ENCODE measurements around the gene PGA3. TPM values are rescaled to one million over a fixed set of nuclear protein-coding genes. Genes with fewer than 3 reads are reported as not detected.
"Not testable (repeated sequence)": the region's sequence is repeated elsewhere in the genome, so short reads cannot be mapped to it uniquely, and the experiment has no call there.

PGA3 gene
- total RNA-seq, 1 donor from 2014 or later: 1.3 TPM

DNA sequence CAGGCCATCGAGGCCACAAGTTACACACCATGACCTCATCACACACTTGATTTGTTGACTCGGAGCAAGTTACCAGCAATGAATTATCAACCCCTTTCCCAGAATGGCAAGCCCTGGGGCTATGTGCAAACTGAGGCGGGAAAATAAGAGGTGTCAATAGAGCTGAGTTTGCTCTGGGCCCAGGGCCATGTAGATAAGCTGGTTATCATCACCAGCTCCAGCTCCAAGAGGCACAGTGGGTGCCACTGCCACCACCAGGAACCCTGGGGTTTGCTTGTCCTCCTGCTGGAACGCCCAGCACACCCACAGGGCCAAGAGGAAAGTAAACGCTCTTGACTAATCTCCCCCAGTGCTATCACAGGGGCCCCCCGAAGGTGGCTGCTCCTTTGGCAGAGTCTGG is 29.0 kb upstream of the PGA3 start:
- TF ChIP-seq, protein P1, sequence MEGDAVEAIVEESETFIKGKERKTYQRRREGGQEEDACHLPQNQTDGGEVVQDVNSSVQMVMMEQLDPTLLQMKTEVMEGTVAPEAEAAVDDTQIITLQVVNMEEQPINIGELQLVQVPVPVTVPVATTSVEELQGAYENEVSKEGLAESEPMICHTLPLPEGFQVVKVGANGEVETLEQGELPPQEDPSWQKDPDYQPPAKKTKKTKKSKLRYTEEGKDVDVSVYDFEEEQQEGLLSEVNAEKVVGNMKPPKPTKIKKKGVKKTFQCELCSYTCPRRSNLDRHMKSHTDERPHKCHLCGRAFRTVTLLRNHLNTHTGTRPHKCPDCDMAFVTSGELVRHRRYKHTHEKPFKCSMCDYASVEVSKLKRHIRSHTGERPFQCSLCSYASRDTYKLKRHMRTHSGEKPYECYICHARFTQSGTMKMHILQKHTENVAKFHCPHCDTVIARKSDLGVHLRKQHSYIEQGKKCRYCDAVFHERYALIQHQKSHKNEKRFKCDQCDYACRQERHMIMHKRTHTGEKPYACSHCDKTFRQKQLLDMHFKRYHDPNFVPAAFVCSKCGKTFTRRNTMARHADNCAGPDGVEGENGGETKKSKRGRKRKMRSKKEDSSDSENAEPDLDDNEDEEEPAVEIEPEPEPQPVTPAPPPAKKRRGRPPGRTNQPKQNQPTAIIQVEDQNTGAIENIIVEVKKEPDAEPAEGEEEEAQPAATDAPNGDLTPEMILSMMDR (conservative IDR thresholded peaks at IDR 0.05): no peak
- H3K4me1 Mint-ChIP-seq (ENCODE audit: unreplicated experiment): no peaks in the 10 kb centered on the region
- no peak overlapping the region for H3K4me3 Mint-ChIP-seq
- no peak overlapping the region for H3K27ac Mint-ChIP-seq
- H3K9me3 Mint-ChIP-seq: no peaks in the 10 kb centered on the region
- DNase-seq (ENCODE audit: extremely low spot score, unreplicated experiment): no peak
- H3K36me3 Mint-ChIP-seq: no peaks in the 10 kb centered on the region
- H3K27me3 Mint-ChIP-seq: peaks cover 7% of the 10 kb centered on the region

DNA sequence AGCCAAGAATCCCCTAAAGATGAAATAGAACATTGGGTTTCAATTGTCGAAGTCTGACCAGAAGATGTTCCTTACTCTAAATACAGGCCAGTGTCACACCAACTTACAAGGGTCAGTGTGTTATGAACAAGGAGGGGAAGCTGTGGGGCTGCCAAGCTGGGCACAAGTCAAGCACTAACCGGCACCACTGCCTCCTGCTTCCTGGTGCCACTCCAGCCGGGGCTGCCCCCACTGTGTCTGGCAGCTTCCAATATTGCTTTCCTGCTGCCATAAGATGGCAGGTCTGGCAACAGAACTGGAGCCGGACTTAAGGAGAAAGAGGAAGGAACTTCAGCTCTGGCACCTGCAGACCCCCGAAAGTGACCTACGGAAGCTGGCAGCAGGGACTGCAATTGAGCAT is 28.4 kb upstream of the PGA3 start:
- TF ChIP-seq, protein P1 (conservative IDR thresholded peaks at IDR 0.05): no peak
- Mint-ChIP-seq H3K4me1 (ENCODE audit: unreplicated experiment) (no peaks in the 10 kb centered on the region), H3K27ac (no peak overlapping the region), H3K27me3 (peaks cover 7% of the 10 kb centered on the region), H3K4me3 (no peak overlapping the region), H3K9me3 (no peaks in the 10 kb centered on the region), H3K36me3 (no peaks in the 10 kb centered on the region)
- DNase-seq (ENCODE audit: extremely low spot score, unreplicated experiment): no peak

DNA sequence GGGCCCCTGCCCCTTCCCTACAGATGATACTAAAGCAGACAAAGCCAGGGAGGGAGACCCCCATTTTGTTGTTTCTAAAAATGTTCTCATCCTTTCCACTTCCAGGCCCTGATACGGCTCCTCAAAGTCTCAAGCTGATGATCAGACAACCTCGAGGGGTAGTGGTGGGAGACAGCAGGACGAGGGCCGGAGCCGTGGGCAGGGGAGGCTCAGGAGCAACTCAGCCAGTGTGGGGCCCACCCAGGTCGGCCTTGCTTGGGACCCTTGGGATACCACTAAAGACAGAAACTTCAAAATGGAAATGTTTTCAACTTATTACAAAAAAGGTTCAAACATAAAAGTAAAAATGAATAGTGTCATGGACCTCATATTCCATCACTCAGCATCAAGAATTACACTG is 26.9 kb upstream of the PGA3 start:
- Mint-ChIP-seq H3K4me3 (no peak overlapping the region), H3K27ac (peak overlapping the region; percentile 47), H3K36me3 (no peaks in the 10 kb centered on the region), H3K9me3 (no peaks in the 10 kb centered on the region), H3K27me3 (peaks cover 7% of the 10 kb centered on the region), H3K4me1 (ENCODE audit: unreplicated experiment) (no peaks in the 10 kb centered on the region)
- TF ChIP-seq, protein P1 (conservative IDR thresholded peaks at IDR 0.05): no peak
- DNase-seq (ENCODE audit: extremely low spot score, unreplicated experiment): no peak

DNA sequence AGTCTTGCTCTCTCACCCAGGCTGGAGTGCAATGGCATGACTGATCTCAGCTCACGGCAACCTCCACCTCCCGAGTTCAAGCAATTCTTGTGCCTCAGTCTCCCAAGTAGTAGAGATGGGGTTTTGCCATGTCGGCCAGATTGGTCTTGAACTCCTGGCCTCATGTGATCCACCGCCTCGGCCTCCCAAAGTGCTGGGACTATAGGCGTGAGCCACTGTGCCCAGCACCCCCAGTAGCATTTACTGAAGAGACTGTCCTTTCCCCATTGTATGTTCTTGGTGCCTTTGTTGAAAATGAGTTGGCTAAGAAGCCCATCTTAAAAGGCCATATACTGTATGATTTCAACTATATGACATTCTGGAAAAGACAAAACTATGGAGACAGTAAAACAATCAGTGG is 23.1 kb upstream of the PGA3 start:
- H3K9me3 Mint-ChIP-seq, H3K36me3 Mint-ChIP-seq, H3K4me3 Mint-ChIP-seq: not testable (repeated sequence)

DNA sequence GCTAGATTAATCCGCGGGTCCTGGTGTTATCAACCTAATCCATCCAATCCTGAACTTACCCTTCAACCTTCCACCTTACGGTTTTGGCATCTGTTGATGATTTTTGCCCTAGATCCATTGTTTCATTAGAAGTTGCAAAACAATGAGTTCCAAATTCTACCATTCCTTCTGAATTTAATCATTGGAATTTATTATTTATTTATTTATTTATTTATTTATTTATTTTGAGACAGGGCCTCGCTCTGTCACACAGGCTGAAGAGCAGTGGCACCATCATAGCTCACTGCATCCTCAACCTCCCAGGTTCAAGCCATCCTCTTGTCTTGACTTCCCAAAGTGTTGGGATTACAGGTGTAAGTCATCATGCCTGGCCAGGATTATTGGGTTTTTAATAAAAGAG is 21.8 kb upstream of the PGA3 start:
- Mint-ChIP-seq H3K27me3 (no peaks in the 10 kb centered on the region), H3K4me1 (ENCODE audit: unreplicated experiment) (no peaks in the 10 kb centered on the region), H3K27ac (no peak overlapping the region), H3K36me3 (no peaks in the 10 kb centered on the region), H3K9me3 (peaks cover 4% of the 10 kb centered on the region), H3K4me3 (no peak overlapping the region)
- no peak for DNase-seq (ENCODE audit: extremely low spot score, unreplicated experiment)
- TF ChIP-seq, protein P1 (conservative IDR thresholded peaks at IDR 0.05): no peak

More for the DNA sequence above, 23.1 kb upstream of the PGA3 start:
- H3K27me3 Mint-ChIP-seq; H3K4me1 Mint-ChIP-seq (ENCODE audit: unreplicated experiment); DNase-seq (ENCODE audit: extremely low spot score, unreplicated experiment); H3K27ac Mint-ChIP-seq: not testable (repeated sequence)

DNA sequence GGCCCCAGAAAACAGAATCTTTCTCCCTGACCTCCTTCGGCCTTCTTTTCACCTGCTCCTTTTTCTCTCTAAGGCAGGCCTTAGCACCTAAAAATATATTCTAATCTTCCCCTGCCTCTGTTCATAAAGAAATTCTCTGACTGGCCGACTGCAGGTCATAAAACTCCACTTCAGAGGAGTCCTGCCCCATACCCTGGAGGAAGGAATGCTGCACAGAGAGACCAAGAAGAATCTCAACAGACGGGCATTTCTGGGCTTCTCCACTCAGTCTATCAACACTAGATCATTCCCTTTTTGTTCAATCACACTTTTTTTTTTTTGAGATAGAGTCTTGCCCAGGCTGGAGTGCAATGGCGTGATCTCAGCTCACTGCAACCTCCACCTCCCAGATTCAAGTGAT is 19.7 kb upstream of the PGA3 start:
- Mint-ChIP-seq H3K4me1 (ENCODE audit: unreplicated experiment) (peaks cover 4% of the 10 kb centered on the region), H3K9me3 (peaks cover 4% of the 10 kb centered on the region), H3K4me3 (no peak overlapping the region), H3K27ac (peak overlapping the region; percentile 92), H3K27me3 (no peaks in the 10 kb centered on the region), H3K36me3 (no peaks in the 10 kb centered on the region)
- DNase-seq (ENCODE audit: extremely low spot score, unreplicated experiment): no peak
- TF ChIP-seq, protein P1 (conservative IDR thresholded peaks at IDR 0.05): peak; percentile 40
